Hematopoietic multipotent progenitor cell treated with erythropoietin and hydrocortisone succinate and interleukin-3 and kit ligand, for 15 days (in vitro differentiated cells): Measurements from ENCODE around the gene SNAP23.
A peak's percentile ranks its signal among the peaks of the same experiment; 100 is the strongest.

ENCODE experiments used
- DNase-seq: peaks from one replicate; pipeline ENCODE4 v3.0.0-alpha.2; 2015; ENCODE audit warnings: low spot score

Gene SNAP23

DNA sequence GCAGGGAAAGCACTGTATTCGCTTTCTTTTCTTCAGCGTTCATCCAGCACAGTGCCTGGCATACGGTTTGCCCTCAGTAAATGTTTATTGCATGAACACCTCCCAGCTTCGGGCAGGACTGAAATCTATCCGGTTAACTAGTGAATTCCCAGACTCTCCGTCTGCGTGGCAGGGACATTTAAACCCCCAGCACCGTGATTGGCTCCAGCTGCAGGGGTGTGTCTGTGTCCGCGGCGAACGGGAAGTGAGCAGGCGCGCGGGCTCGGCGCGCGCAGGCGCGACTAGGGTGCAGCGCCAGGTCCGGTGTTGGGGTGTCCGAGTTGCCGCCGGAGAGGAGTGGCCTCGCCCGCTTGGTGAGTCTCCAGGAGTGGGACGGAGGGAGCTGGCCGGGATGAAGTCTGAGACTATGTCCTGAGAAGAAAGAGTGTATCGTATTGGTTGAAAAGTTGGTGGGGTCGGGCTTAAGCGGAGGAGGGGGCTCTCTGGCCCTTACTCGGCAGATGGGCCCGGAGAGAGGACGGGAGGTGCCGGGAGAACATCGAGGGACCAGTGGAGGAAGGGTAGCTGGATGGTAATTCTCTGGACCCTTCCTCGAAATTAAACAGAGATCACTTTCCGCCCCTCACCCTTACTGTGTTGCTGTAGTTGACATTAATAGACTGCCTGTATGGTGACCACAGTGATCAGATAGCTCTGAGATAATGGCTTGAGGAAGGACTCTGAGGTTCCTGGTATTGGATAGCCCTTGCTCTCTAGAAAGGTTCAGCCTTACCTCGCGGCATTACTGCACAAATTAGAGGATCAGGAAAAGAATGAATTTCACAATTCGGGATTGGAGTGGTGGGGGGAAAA, at the start of gene SNAP23:
SNAP23 (plus strand) TSS at position 274 of the 852 bp plus-strand sequence. CDS start 16,213 bp downstream, outside the sequence.
- peak; percentile 83 for DNase-seq

DNA sequence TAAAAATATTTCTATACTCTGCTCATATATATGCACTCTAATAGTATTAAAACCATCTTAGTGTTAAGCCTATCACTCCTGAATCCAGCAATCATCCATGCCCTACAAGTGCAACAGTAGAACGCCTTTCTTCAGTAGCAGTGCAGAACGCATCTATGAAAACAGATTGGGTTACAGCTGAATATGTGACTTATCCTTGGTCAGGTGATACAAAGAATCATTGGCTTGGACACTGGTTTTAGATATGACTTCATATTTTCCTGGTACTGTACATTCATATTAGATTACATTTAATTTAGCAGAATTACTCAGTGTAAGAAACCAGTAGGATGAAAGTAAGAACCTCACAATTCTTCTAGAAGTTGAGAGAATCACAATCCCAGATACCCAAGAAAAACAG, 47.8 kb upstream of the SNAP23 start:
- no peak for DNase-seq

DNA sequence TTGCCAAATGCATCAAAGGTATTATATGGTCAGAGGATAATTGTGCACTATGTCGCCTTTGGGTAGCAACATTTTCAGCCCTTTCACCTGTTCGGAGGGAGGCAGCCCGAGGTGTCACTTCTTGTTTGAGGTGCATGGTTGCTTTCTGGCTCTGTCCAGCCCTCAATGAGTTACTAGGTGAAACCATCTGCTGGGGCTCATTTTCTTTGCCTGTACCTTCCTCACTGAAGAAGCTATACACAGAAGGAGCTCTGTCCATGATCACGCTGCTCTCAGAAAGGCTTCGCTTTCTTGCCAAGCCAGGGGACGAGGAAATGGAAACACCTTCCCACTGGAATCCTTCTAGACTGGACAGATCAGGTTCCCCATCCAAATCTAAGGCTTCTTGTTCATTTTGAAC, 47.2 kb upstream of the SNAP23 start:
- no peak for DNase-seq

DNA sequence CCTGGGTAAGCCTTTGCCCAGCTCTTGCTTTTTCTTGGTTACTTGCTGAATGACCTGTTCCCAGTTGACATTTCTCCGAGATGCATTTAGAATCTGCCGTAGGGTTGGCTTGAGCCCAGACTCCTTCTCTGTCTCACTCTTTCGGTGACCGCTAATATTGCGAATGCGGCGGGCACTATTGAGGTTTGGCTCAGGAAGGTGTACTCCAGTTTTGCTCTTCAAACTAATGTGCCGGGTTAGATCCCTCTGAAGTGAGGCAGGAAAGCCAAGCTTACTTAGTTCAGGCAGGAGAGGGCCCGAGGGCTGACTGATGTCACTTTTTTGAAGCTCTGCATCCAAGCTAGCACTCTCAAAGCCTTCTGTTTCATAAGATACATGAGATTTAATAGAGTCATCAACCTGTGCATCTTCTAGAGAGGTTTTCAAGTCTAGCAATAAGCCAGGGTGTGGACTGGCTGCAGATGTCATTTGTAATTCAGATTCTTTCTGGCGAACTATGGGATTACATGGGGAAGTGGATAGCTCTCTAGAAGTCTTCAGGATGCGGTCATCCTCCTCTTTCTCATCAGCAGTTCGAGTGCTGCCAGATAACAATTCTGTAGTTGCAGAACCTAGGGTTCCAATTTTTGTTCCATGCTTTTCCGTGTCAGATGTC, 45.5 kb upstream of the SNAP23 start:
- DNase-seq: no peak

DNA sequence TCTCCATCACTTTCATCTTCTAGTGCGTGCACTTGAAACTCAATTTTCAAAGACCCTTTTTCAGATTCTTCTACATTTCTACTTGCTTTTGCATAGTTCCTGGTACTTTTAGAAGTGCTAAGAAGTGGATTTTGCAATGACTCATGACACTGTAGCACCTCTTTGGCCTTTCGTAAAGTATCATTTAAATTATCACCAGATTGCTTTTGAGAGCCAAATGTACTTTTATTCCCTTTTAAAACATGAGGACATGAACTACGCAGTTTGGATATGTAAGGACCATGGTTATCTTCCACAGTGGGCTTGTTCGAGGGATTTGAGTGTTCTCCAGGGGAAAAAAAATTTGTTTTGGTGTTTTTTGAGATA, 45.0 kb upstream of the SNAP23 start:
- no peak for DNase-seq

DNA sequence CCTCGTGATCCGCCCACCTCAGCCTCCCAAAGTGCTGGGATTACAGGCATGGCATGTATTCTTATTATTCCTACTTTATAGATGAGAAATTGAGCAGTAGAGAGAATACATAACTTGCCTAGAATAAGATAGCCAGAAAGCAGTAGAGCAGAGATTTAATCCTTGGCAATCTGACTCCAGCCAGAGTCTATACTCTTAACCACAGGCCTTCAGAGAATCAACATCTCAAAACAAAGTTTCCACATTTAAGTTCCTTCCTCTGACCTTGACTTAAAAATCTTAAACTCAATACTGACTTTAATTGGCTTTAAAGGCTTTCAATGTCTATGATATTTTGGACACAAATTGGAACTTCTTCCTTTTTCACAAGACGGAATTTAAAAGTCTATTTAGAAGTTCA, 41.6 kb upstream of the SNAP23 start:
- DNase-seq: no peak

DNA sequence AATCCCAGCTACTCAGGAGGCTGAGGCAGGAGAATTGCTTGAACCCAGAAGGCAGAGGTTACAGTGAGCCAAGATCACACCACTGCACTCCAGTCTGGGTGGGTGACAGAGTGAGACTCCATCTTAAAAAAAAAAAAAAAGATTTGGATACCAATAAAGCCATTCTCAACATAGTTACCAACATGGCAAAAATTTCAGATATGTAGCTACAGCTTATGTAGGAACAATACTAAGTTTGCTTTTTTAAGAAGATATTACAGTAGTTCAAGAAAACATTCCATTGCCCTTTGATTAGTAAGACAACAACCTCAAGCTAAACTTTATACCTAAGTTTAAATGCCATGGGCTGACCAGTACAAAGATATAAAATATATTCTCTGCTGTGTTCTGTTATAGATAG, 38.9 kb upstream of the SNAP23 start:
- DNase-seq: no peak

DNA sequence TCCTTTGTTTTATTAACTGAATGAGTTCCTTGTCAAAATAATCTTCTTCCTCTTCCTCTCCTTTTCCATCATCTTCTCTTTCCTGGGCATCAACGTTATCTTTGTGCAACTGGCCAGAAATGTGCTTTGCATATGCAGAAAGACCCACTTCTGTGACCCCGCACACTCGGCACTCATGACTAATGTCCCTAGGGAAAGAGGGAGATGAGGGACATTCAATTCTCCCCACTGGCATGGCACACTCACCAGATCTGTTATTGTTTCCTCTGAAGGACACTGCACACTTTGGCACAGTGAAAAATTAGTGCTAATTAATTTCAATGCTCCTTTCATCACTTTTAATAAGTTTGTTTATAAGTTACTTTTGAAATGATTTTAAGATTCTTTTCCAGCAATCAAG, 38.5 kb upstream of the SNAP23 start:
- DNase-seq: no peak

DNA sequence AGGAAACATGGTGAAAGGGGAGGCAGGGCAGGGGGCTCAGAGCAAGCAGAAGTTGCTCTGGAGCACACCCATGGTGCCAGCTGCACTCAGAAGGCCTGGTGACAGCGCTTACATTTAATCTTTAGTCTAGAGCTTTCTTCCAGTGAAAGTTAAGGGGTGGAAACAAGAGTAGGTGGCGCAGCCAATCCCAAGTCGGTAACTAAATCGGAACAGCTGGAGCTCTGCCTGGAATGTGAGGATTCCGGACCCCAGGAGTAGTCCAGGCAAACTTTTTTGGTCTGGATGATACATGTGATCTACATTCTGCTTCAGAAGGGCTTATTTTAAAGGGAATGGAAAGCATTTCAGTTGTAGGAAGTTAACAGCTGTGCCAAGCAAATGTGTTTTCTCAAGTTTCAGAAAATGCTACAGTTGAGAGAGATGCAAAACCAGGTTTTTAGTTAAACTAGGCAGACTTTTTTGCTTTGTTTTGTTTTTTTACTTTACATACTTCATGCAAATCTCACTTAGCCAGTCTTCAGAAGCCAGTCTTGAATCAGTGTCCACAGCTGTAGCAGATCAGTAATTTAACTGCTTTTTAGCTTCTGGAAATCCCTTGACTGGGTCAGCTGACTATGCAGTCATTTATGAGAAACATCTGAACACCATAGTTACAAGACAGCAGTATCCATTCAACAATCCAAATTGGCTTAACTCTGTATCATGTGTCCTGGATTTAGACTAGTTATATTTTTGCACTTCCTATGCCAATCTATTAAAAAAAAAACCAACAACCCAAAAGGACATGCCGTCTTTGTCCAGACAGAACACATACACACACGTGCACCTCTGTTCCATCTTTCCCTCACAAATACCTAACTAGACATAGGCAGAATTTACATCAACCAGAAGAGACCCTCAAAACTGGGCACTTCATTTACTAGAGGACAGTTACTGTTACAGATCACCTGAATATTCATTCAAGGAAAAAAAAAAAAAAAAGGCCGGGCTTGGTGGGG, 37.7 kb upstream of the SNAP23 start:
- no peak for DNase-seq

DNA sequence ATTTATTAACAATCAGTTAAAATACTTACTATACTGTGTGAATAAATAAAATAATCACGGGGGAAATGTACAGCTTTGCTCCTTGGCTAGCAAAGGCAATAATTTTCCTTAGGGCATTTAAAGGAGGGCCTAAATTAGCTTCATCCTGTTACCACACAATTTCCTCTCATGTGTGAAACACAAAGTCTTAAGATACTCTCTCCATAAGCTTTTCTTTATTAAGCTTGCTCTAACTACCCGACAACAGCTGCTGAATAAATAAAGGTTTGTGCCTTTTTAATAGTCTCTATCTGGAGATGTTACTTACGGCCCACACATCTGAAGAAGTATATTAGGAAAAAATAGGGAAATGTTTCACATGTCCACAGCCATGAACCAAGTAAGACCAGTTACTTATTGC, 34.2 kb upstream of the SNAP23 start:
- DNase-seq: no peak

DNA sequence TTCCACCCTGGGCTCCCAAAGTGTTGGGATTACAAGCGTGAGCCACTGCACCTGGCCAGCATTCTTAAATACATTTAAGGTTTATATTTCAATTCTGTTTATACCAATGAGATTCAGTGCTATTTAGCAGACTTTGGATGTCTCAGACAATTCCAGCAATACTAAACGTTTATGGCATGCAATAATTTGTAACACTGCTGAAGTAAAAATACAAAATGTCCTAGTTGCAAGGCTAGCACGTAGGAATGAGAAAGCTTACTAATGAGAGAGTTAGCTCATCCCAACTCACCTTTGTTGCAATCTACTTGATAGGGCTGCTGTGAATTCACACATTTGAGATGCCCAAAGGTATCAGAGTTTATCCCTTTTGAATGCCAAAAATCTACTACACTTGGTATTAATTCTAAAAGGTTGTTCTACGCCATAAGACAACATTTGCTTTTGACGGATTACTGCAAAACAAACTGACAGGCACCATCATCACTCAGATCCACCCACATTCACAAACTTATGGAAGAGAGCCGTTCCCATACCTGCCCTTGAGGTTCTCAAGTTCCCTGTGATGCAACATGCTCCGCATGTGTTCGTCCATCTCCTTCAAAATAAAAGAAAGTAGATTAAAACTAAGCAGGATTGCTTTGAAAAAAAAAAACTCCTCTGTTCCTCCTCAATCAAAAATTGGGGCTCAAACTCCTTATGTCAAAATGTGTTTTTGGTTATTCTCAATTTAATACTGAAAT, 29.7 kb upstream of the SNAP23 start:
- no peak for DNase-seq

DNA sequence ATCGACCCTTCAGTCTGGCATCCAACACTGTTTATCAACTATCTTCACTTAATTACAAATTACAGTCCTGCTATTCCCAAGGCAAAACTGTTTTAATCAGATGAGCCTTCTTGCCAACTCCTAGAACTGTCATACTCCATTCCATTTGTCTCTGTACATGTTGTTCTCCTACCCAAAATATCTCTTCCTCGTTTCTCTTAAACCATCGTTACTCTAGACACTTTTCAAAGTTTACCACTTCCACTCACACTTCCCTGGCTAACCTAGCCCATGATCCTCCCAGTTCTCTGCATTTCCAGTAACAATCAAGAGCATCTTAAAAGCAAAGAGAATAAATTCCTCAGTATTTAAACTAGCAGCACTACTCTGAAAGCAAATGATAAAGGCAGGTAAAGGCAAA, 24.4 kb upstream of the SNAP23 start:
- no peak for DNase-seq

DNA sequence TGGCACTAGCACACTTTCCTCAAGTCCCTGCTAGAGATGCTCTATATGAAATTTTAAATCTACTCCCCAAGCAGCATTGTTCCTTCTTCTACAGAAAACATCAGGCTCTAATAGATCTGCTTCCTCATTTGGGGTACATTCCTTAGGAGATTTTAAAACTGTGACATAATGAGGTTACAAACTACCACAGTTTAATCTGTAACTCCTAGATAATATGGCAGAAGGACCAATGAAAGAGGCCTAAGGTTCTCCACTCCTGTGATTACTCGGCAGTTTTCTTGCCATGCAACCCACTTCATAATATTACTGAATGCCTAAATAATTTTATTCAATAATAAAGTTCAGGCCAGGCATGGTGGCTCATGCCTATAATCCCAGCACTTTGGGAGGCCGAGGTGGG, 20.6 kb upstream of the SNAP23 start:
- DNase-seq: no peak

DNA sequence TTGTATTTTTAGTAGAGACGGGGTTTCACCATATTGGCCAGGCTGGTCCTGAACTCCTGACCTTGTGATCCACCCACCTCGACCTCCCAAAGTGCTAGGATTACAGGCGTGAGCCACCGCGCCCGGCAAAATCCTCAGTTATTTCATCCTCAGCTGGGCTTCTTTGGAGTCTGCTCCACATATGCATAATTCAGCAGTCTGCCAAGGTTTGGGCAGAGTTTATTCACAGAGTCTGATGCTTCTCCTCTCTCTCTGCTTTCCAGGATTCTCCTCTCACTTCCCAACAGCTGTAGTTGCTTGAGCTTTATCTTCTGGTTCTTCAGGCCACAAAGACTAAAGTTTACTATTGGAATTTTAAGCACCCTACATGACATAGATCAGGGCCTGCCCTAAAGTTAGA, 12.7 kb upstream of the SNAP23 start:
- no peak for DNase-seq

DNA sequence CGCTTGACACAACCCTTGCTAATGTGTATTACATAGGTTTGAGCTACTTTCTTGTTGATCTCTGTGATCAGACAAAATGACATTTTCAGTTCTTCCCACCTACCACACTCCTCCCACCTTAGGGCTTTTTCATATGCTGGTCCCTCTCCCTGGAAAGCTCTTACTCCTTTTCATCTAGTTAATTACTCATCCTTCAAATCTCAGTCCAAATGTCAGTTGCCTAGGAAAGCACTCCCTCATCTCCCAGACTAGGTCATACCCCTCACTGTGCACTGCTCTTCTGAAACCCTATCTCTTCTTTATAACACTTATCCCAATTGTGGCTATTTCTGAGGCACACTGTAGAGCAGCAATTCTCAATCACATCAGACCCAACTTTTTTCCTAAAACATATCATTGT, 11.8 kb upstream of the SNAP23 start:
- no peak for DNase-seq

DNA sequence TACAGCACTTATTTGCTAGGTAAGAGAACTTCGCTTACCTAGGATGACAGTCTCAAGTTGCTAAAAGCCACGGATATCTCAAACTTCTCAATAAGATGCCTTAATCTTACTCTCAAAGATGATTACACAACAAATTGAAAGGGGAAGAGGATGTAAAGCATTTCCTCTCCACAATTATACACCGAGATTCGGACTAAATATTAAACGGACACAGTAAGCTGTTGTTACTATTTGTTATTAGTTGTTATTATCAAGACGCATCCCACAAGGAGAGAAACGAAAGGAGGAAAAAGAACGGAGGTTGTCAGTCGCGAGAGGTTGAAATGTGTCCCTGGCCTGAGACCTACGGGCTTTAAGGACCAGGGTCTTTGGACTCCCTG, 5.2 kb upstream of the SNAP23 start:
- peak; percentile 38 for DNase-seq

DNA sequence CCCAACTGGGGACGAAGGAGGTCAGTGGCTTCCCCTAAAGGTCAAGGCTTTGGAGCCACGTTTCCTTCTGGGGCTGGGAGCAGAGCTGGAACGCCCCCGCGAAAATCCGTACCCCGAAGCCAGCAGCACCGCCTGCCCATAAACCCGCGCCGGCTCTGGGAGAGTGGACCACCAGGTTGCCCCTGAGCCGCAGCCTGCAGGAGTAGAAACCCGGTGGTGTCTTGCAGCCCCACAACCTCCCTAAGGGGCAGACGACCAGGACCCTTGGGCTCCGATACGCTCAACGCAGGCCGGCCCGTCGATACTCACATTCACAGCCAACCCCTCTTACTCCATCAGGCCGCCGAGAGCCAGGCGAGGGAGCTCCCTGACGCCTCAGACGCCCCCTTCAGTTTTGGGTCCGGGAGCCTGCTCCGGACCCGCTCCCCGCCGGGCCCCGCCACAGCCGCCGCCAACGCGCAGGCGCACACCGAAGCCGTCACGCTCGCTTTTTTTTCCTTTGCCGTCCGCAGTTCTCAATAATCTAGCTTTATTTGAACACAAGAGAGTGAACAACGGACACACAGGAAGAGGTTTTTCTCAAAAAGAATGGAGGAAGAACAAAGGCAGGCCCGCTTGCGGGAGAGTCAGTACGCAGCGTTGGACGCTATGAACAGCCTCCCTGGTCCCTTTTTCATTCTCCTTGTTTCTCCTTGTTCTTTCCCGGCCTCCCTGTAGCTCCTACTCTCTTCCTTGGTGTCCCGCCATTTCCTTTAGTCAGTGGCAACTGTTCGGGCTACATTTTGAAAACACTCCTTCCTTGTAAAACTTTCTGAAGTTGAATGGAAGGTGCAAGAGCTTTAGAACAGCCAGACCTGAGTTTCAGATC, 4.5 kb upstream of the SNAP23 start, which contains the start of gene ZNF106:
ZNF106 (minus strand) TSS at position 471 of the 868 bp plus-strand sequence. CDS start 18,852 bp downstream, outside the sequence.
- peak; percentile 90 for DNase-seq

DNA sequence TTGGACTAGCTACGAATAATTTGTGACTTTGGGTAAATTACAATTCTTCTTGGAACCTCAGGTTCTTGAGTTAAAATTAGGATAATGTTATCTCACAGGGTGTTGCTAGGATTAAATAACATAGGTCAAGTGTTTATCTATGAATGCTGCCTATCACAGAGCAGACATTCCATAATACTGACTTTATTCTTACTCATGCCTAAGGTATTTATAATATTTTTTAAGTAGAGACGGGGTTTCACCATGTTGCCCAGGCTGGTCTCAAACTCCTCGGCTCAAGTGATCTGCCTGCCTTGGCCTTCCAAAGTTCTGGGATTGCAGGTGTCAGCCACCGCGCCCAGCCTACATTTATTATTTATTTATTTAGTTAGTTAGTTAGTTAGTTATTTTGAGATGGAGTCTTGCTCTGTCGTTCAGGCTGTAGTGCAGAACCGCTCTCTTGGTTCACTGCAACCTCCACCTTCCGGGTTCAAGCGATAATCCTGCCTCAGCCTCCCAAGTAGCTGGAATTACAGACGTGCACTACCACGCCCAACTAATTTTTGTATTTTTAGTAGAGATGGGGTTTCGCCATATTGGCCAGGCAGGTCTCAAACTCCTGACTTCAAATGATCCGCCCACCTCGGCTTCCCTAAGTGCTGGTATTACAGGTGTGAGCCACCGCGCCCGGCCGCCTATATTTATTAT, 3.8 kb upstream of the SNAP23 start:
- DNase-seq: no peak

DNA sequence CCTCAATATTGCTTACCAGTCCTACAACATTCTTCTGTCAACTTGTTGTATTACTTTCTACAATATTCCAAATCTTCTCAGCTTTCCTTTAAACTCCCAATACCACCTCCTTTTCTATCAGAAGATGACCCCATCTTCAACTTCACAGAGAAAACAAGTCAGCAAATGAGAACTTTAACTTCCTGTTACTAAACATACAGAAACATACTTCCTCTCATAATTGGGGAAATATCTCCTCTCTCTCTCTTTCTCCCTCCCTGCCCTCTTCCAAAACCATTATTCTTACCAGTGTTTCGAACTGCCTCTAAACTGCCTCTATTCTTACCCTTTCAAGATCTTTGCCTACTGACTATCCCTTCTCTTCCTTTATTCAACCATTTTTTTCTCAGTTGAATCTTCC, 1.8 kb upstream of the SNAP23 start:
- DNase-seq: no peak

DNA sequence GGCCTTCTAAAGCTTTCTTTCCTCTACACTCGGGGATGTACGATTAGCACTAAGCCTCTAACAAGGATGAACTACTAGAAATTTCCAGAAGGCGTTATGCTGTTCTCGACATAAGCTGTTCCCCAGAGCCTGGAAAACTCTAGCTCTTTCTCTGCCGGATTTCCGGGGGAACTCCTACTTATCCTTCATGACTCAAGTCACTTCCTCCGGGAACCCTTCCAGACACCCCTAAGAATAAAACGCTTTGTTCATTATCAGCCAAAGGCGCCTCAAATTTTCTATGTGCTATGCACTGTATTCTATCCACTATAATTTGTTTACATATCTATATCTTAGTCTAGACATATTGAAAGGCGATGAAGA, 455 bp upstream of the SNAP23 start:
- DNase-seq: no peak
